HG03460 (cell line): ENCODE measurements around the gene HEG1.

Experiments used
- ATAC-seq: cut with Tn5 transposase; IDR thresholded peaks from one replicate; pipeline ENCODE4 v1.9.1; 2021; ENCODE audit not compliant: unreplicated experiment

The HEG1 gene

GRCh38 chr3:125072749-125073389 is 17.1 kb upstream of the HEG1 start:
- ATAC-seq: no peak

DNA sequence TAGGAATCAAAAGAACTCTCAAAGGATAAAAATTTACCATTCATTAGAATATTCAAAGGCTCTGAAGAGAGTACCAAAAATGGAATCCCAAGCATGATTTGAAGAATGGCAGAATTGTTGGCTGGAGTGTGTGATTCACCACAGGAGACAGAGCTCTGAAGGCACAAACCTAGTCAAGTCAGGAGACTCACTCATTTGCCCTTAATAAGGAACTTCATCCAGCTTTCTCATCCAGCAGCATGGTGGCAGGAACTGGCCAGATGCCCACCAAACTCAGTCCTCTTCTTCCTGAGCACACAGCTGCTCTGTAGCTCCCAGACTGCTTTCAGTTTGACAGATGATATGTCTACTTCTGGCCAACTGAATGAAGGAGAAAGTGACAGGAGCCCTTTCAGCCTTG is 16.5 kb upstream of the HEG1 start:
- no peak for ATAC-seq

DNA sequence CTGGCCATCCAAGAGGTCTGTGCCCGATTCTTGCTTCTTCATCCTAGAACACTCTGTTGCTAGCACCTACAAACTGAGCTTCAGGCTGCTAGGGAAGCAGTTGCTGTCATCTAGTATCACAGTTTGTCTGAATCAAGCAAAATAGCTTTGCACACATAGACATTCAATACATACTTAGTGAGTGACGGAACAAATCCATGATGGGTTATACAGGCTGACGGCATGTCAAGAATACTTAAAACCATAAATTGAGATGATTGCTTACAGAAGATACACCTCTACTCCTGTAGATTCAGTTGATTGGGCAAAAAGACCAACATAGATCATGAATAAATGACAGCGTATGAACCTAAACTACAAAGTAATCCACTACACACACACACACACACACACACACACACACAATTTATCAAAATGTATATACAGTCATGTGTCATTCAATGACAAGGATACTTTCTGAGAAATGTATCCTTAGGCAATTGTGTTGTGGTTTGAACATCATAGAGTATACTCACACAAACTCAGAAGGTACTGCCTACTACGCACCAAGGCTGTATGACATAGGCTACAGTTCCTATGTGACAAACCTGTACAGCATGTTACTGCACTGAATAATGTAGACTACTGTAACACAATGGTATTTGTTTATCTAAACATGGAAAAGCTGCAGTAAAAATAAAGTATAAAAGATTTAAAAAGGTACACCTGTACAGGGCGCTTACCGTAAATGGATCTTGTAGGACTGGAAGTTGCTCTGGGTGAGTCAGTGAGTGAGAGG is 14.4 kb upstream of the HEG1 start:
- ATAC-seq: no peak

DNA sequence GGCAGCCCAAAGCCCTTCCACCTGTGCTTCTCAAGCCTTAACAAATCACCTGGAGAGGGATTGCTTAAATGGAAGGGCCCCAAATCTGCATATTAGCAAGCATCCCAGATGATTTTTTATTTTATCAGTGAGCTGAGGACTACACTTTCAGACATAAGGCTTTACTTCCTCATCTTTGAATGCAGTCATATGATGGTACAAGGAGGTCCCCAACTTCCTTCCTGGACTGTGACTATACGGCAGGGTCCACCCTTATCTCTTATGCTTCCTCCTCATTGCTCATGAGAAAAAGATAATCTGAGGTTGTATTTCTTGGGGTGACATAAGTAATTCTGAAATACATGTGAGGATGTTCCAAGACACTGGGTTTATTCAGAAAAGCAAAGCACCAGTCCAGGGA is 13.7 kb upstream of the HEG1 start:
- no peak for ATAC-seq

- no peak for ATAC-seq
Observed at GRCh38 chr3:125068265-125068664, 12.5 kb upstream of the HEG1 start.

DNA sequence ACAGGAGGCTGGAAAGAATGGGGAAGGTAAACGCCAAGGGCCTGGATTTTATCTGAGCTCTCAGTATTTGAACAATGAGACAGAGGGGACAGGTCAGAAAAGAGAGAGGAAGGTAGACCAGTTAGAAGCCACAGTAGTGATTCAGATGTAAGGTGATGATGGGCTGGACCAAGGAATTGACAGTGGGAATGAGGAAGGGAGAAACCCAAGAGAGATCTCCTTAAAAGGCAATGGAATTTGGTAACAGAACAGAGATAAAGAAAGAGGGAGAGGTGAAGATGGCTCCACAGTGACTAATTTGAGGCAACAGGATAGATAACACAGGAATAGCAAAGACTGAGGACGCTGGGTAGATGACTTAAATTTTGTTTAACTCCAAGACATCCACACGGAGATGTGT is 11.4 kb upstream of the HEG1 start:
- no peak for ATAC-seq

GRCh38 chr3:125062904-125063618 is 7.3 kb upstream of the HEG1 start:
- no peak for ATAC-seq

DNA sequence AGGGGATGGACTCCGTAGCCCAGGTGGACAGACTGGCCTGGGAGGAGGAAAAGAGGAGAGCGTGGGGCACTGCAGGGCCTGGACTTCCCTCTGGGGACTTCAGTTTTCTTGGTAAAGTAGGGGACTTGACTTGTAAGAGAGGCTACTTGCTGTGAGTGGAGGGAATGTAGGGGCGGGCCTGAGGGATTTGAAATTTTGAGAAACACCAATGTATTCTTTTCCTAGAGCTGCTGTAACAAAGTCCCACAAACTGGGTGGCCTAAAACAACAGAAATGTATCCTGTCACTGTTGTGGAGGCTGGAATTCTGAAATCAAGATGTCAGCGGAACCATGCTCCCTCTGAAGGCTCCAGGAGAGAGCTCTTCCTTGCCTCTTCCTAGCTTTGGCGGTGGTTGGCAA is 5.8 kb upstream of the HEG1 start:
- no peak for ATAC-seq

- ATAC-seq: no peak
Observed at GRCh38 chr3:125061170-125061569, 5.4 kb upstream of the HEG1 start.

DNA sequence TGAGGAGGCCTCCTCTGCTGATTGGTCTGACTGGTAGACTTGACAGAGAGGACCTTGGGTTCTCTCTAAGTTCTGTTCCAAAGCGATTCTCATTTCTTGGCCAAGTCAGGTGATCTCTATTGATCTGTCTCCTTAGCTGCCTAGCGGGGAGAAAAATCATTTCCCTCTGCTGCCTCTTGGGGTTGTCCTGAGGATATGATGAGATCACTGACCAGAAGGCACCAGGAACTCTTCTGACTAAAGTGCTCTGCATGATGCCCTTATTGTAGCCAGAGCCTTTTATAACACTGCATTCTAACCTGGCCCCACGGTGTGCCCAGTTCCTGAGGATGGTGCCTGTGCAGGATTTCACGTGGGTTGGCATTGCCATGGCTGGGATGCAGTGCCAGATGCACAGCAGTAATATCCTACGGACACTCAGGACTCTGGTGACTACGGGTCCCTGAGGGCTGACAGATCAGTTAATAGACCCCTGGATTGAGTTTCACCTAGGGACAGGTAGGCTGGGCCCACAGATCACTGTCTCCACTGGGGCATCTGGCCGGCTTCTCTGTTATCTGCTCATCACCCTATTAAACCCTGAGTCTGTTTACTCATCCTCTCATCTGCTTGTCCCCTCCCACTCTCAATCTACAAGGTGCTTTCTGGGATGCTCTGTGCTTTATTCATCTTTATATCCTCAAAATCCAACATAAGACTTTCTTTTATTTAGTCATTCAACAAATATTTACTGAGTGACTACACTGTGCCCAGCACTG is 3.9 kb upstream of the HEG1 start:
- no peak for ATAC-seq

DNA sequence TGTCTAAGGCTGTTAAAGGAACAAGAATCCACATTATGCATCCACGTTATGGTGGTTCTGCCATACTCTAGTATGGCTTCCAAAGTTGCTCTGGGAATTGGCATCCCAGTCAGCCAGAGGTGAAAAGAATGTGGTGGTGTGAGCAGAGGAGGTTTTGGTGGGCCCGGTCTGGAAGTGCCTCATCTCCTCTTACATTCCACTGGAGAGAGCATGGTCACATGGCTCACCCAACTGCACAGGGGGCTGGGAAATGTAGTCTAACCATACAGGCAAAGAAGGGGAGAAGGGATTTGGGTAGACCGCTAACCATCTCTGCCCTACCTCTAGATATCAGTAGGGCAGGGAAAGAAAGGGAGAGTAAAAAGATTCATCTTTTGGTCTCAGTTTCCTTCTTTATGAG is 3.2 kb upstream of the HEG1 start:
- ATAC-seq: no peak

GRCh38 chr3:125058529-125058928 is 2.7 kb upstream of the HEG1 start:
- no peak for ATAC-seq

DNA sequence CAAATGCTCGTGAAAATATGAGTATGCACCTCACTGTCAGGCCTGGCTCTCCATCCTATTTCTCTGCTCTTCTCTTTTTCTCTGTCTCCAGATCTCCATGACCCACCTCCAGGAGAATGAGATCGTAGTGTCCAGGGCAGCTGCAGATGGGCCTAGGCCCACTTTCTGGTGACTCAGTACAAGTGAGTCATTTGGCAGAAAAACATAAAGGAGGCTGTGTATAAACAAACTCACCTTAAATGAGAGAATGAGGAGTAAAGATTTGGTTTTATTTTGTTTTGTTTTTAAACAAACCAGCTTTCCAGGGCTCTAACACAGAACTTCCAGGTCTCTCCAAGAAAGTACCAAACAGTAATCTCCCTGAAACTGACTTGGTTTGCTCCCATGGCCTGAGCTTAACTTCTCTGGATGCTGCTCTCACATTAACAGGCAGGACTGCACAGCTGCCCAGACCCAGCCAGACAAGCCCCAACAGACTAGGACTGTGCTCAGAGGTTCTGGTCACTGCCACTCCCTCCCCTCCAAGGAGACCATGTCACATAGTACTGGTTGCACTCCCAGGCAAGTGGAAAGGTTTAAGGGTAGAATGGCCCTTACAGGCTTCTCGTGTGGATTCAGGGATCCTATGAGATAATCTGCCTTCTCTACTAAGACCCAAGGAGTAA is 1.5 kb upstream of the HEG1 start:
- no peak for ATAC-seq

DNA sequence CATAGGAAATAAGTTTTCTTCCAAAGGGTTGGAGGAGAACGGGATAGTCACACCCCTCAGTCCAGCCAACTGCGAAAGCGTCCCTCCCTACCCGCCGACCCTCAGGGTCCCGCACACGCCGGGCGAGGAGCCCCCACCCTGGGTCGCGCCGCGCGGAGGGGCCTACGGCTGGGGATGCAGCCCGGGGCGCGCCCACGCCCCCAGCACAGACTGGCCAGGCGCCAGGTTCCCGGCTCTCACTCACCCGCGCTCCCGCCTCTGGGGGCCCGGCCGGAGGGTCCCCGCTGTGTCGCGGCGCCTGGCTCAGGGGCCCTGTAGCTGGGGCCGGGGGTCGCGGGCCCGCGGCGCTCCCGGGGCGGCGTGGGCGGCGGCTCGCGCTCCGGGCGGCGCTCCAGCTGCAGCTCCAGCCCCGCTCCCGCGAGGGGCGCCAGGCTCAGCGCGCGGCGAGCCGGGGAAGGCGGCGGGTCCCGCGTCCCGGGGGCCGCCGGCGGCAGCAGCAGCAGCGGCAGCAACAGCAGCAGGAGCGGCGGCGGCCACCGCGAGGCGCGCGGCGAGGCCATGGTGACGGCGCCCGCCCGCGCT is 375 bp downstream of the HEG1 start:
- peak; percentile 7 for ATAC-seq

- no peak for ATAC-seq
Observed at GRCh38 chr3:125054449-125055329, 1.1 kb downstream of the HEG1 start.

GRCh38 chr3:125054062-125054448 is 1.7 kb downstream of the HEG1 start:
- ATAC-seq: no peak

DNA sequence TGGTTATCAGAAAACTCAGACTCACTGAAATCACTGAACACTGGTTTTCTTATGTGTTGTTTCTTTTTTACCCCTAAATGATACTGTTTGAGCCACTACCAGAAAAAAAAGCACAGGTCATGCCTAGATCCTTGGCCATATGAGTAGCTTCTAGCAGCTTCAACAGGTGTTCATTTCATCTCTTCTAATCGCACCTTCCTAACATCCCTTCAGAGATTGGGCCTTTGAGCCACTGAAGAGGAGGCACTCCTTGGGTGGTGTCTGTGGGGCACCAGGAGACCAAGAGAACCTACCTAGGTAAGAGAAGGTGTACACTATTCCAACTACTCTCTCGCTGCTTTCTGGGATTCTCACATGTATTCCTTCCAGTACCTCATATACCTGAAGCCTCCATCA is 2.5 kb downstream of the HEG1 start:
- ATAC-seq: no peak

DNA sequence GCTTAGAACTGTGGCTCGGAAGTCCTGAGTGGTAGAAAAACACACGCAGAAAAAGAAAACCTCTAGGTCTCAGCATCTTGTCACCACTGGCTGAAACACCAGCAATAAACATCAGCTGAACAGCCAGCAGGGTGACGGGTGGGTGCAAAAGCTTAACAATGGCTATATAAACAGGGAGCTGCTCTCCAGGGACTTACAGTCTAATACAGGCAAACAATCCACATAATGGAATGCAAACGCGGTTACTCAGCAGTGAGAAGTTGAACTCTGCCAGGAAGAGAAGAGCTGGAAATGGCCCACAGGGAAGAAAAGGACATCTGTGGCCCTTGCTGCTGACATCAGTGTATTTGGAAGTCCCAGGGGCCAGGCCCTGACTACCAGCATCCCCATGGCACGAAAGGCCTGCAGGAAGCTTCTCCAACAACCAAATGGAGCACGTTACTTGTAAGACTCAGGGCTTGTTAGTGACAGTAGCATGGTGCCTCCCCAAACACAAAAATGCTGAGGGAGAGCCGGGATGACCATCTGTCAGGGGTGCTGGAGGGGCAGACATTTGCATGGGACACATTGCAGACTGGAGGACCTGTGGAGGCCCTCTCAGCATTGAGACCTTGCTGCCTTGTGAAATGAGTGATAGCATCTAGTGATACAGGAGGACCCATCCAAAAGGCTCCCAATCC is 3.0 kb downstream of the HEG1 start:
- ATAC-seq: no peak
